Ascending aorta (tissue), 2 donors: ENCODE measurements around the gene MEGF11. TPM values are rescaled to one million over a fixed set of nuclear protein-coding genes. Genes with fewer than 3 reads are reported as not detected.

Experiments
- DNase-seq, 2 donors: peaks; one replicate each; pipeline ENCODE4 v3.0.0-alpha.2; 2019; ENCODE audit warnings: low spot score in 2 of 2
- H3K27ac ChIP-seq, 2 donors: fragments of 200-600 bp; sonication (generic); one replicate each; pipeline ENCODE4 v1.5.1; 2016 to 2017; ENCODE audit warnings: mild to moderate bottlenecking in 1 of 2
- H3K27me3 ChIP-seq: fragments of 200-600 bp; sonication (generic); one replicate; pipeline ENCODE4 v1.5.1; 2017
- H3K36me3 ChIP-seq, 2 donors: fragments of 200-600 bp; sonication (generic); one replicate each; pipeline ENCODE4 v1.5.1; 2016
- H3K4me1 ChIP-seq, 2 donors: fragments of 200-600 bp; sonication (generic); one replicate each; pipeline ENCODE4 v1.5.1; 2016 to 2017; ENCODE audit warnings: mild to moderate bottlenecking in 1 of 2
- H3K4me3 ChIP-seq, 2 donors: fragments of 200-600 bp; sonication (generic); one replicate each; pipeline ENCODE4 v1.5.1; 2016 to 2017; ENCODE audit warnings: mild to moderate bottlenecking in 1 of 2
- H3K9me3 ChIP-seq, 2 donors: fragments of 200-600 bp; sonication (generic); one replicate each; pipeline ENCODE4 v1.5.1; 2016
- CTCF ChIP-seq, 3 experiments: fragments of 200-600 bp in 2 of 3; fragments of 450-650 bp in 1 of 3; sonication (generic) in 2 of 3; IDR thresholded peaks; one replicate each; pipeline ENCODE4 v1.5.1; 2016 to 2019; ENCODE audit warnings: antibody characterized with exemption in 3 of 3, mild to moderate bottlenecking in 1 of 3, moderate library complexity in 1 of 3
- intact Hi-C: fragments of 100-400 bp; cut with DNase I; formaldehyde crosslinking; loops from one replicate; pipeline ENCODE4 v1.15.1; 2023
- total RNA-seq: library from RNA; depleted of rRNA; stranded (reverse); fragments of >200 nt; gene quantifications from one replicate; pipeline ENCODE4 v1.1.0, GENCODE V29; 2016

The MEGF11 gene
- total RNA-seq, 1 donor from 2014 or later: not detected

GRCh38 chr15:66053991-66054390 lies 199.6 kb downstream of the MEGF11 start:
- no peak overlapping the region for H3K27ac ChIP-seq
- intact Hi-C loops: no loop called here

GRCh38 chr15:66051833-66052232 lies 201.7 kb downstream of the MEGF11 start:
- no peaks in the 10 kb centered on the region for H3K36me3 ChIP-seq
- H3K9me3 ChIP-seq: no peaks in the 10 kb centered on the region
- intact Hi-C loops: no loop called here
- no peak for TF ChIP-seq CTCF (IDR thresholded peaks at IDR 0.05)
- H3K27ac ChIP-seq: no peak overlapping the region
- DNase-seq: no peak
- no peak overlapping the region for H3K4me3 ChIP-seq
- H3K4me1 ChIP-seq: no peaks in the 10 kb centered on the region
- no peaks in the 10 kb centered on the region for H3K27me3 ChIP-seq

More at GRCh38 chr15:66053991-66054390, 199.6 kb downstream of the MEGF11 start:
- Histone ChIP-seq H3K4me1 (no peaks in the 10 kb centered on the region), H3K27me3 (no peaks in the 10 kb centered on the region), H3K4me3 (no peak overlapping the region), H3K9me3 (no peaks in the 10 kb centered on the region), H3K36me3 (no peaks in the 10 kb centered on the region)
- no peak for TF ChIP-seq CTCF (IDR thresholded peaks at IDR 0.05)
- no peak for DNase-seq

- Histone ChIP-seq H3K4me1 (no peaks in the 10 kb centered on the region), H3K27ac (no peak overlapping the region), H3K36me3 (no peaks in the 10 kb centered on the region), H3K27me3 (no peaks in the 10 kb centered on the region), H3K4me3 (no peak overlapping the region), H3K9me3 (no peaks in the 10 kb centered on the region)
- no peak for DNase-seq
- no peak for TF ChIP-seq CTCF (IDR thresholded peaks at IDR 0.05)
- intact Hi-C loops: no loop called here
These were observed 203.3 kb downstream of the MEGF11 start for GRCh38 chr15:66050264-66050663.

- Histone ChIP-seq H3K27me3 (no peaks in the 10 kb centered on the region), H3K4me3 (no peak overlapping the region), H3K4me1 (no peaks in the 10 kb centered on the region), H3K9me3 (no peaks in the 10 kb centered on the region), H3K27ac (no peak overlapping the region), H3K36me3 (no peaks in the 10 kb centered on the region)
- DNase-seq: no peak
- no peak for TF ChIP-seq CTCF (IDR thresholded peaks at IDR 0.05)
- intact Hi-C loops: no loop called here
These were observed 204.2 kb downstream of the MEGF11 start for GRCh38 chr15:66049353-66049752.

GRCh38 chr15:66047321-66048024 lies 206.1 kb downstream of the MEGF11 start:
- no peak overlapping the region for H3K4me3 ChIP-seq

More at GRCh38 chr15:66047321-66048024, 206.1 kb downstream of the MEGF11 start:
- no peaks in the 10 kb centered on the region for H3K4me1 ChIP-seq
- intact Hi-C loops: no loop called here
- no peak overlapping the region for H3K27ac ChIP-seq
- no peaks in the 10 kb centered on the region for H3K27me3 ChIP-seq
- no peak for DNase-seq
- no peak for TF ChIP-seq CTCF (IDR thresholded peaks at IDR 0.05)
- H3K9me3 ChIP-seq: no peaks in the 10 kb centered on the region
- no peaks in the 10 kb centered on the region for H3K36me3 ChIP-seq
